GM10266 (cell line): Measurements from ENCODE around the gene PLEKHA7.

Experiments
- DNase-seq: peaks from one replicate; pipeline ENCODE4 v3.0.0; 2012; ENCODE audit errors: extremely low spot score
- TF ChIP-seq, protein P1 (sequence below): IDR thresholded peaks from 2 replicates; pipeline ENCODE4 v1.5.1; 2012; ENCODE audit warnings: mild to moderate bottlenecking, low read depth; ENCODE audit not compliant: control insufficient read depth, insufficient read depth; ENCODE audit errors: missing control alignments

The PLEKHA7 gene

DNA sequence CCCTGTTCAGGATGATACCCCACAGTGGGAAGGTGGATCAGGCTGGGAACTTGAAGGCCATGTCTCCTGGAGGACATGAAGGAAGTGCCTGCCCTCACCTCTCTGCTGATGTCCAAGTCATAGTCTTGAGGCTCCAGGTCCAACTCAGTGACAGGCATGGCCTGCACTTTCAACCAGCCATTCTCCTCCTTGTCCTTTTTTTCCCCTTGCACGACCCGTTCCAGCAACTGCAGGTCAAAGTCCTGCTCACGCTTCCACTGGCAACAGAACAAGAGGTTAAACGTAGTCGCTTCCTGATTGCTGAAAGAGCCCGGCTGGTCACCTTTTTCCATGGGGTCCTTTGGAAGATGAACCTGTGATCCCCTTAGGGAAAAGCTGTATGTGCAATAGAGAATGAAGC lies 228.1 kb downstream of the PLEKHA7 start:
- DNase-seq, result no peak
- TF ChIP-seq, protein P1, sequence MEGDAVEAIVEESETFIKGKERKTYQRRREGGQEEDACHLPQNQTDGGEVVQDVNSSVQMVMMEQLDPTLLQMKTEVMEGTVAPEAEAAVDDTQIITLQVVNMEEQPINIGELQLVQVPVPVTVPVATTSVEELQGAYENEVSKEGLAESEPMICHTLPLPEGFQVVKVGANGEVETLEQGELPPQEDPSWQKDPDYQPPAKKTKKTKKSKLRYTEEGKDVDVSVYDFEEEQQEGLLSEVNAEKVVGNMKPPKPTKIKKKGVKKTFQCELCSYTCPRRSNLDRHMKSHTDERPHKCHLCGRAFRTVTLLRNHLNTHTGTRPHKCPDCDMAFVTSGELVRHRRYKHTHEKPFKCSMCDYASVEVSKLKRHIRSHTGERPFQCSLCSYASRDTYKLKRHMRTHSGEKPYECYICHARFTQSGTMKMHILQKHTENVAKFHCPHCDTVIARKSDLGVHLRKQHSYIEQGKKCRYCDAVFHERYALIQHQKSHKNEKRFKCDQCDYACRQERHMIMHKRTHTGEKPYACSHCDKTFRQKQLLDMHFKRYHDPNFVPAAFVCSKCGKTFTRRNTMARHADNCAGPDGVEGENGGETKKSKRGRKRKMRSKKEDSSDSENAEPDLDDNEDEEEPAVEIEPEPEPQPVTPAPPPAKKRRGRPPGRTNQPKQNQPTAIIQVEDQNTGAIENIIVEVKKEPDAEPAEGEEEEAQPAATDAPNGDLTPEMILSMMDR, result no peak

DNA sequence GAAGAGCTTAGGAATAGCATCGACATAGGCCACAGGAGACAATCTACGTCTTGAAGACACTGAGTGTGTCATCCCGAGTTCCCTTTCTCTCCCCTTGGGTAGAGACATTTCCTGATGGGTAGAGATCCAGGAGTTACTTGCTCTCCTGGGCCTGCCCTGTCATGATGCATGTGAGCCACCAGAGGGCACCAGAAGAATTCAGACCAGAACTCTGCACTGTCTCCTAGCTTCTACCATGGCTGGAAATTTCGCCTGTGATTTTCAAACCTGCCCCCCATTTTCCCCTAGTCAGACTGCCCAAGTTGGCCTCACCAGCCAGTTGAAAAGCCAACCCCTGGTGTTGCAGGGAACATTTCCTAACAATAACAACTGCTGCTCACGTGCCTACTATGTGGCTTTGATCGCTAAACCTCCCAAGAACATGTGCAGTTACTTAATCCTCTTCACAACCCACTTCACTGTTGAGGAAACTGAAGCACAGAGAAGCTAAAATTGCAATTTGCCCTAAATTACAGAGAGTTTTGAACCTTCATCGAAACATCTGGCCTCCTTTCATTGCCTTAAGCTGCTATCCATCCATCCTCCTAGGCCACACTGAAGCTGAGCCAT lies 228.6 kb downstream of the PLEKHA7 start:
- peak; percentile 78 for DNase-seq
- TF ChIP-seq, protein P1, result peak; percentile 89

DNA sequence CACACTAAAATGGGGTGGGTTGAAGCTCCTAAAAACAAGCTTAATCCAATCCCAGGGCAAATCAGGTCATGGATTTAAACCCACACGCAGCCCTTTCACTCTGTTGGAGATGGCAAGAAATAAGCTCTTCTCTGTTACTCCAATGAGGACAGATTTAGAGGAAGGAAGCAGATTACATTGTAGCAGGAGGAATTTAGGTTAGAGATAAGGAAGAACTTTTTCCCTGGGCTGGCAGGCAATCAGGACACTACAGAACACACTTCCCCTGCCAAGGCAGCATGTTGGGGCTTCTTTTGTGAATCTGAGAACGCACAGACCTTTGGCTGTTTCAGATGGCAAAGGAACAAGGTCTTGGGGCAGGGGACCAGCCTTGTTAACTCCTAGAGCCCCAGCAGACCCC lies 229.5 kb downstream of the PLEKHA7 start:
- DNase-seq, result no peak
- TF ChIP-seq, protein P1, result no peak

DNA sequence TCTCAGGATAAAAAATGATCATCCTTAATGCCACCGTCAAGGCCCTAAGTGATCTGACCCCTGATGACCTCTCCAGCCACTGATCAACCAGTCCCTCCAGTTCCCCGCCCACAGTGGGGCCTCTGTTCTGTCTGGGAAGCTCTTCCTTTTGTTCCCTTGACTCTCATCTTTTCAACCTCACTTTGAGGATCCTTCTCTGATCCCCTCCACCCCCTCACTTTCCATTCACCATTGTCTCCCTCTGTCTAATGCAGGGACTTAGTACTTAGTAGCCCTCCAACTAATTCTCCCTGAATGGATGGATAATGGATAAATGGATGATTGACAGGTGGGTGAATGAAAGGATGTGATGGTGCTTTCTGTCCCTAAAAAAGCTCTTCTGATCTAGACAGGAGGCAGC lies 230.1 kb downstream of the PLEKHA7 start:
- no peak for DNase-seq
- TF ChIP-seq, protein P1, result no peak

GRCh38 chr11:16783321-16783801 lies 230.9 kb downstream of the PLEKHA7 start:
- TF ChIP-seq, protein P1, result no peak

GRCh38 chr11:16781936-16782919 lies 232.0 kb downstream of the PLEKHA7 start:
- TF ChIP-seq, protein P1, result no peak
- no peak for DNase-seq

More at GRCh38 chr11:16783321-16783801, 230.9 kb downstream of the PLEKHA7 start:
- no peak for DNase-seq
